Raji (cell line): ENCODE data around the gene CLEC16A.

Experiments used
- POLR2A ChIP-seq: IDR thresholded peaks from 2 replicates; pipeline ENCODE4 v1.6.1; 2011; ENCODE audit warnings: low read depth, low read length, control low read depth; ENCODE audit not compliant: insufficient read depth

CLEC16A gene

DNA sequence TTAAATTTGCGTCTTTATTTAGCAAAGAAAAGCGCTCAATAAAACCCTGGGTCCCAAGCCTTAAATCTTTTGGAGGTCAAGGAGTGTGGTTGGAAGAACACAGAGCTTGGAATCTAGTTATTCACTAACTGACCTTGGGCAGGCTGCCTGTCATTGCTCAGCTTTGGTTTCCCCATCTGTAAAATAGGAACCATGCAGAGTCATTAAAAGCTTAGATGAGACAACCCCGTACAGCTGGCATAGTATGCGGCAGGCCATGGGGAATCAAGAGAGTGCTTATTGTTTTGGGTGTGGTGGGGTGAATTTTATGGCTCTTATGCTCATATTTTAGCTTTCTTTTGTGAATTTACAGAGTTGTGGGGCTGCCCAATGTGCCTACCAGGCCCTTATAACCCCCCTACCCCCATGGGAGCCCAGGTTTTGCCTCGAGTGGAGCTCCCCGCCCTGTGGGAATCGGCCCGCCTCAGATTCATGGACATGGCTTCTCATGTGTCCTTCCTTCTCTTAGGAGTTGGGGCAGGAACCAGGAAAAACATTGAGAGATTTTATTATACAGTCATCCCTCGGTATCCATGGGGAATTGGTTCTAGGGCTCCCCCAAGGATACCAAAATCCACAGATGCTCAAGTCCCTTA is 113.5 kb downstream of the CLEC16A start:
- TF ChIP-seq POLR2A = no peak

DNA sequence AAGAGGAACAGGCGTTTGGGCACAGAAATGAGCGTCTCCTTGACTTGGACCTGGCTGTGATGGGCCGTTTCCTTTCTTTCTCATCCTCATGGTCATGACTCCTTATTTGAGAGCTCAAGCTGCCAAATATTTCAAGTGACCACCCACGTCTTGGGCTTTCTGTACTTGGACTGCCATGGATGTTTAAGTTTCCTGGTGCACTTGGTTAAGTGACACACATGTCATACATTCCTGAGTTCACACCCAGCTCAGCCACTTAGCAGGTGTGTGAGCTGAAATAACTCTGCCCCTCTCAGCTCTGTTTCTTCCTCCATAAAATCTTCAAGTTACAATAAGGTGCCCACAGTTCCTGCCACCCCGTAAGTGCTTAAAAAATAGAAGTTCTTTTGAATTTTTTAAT is 114.5 kb downstream of the CLEC16A start:
- no peak for TF ChIP-seq POLR2A

DNA sequence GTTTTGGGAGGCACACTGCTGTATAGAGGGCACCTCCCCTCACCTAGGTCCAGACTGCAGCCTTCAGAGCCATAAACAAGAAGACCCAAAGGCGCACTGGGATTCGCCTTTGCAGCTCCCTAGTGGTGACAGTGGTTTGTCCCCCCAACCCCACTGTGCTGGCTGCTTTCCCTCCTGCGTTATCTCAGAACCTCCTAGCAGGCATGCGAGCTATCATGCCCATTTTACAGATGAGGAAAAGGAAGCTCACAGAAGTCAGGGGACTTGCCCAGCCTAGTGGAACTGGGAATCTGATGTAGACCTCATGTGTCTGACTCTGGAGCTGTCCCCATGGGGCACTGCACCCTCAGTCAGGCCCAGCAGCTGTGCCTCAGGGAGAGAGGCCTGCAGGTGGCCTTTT is 115.2 kb downstream of the CLEC16A start:
- no peak for TF ChIP-seq POLR2A

DNA sequence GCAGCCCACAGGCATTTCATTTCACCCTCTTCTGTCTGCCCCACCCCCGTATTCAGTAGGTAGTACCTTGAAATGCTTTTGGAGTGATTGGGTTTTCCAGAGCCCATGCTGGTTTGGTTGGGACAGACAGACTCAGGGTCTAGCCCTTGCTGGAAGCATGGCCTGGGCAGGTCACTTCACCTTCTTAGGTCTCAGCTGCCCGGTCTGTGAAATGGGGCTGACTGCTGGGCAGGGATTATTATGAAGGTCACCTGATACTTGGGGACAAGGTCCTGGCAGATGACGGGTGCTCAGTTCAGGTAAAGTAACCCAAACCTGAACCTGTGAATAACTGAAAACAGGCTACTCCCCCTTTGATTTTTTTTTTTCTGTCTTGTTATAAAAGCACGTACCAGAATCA is 116.0 kb downstream of the CLEC16A start:
- TF ChIP-seq POLR2A = no peak

DNA sequence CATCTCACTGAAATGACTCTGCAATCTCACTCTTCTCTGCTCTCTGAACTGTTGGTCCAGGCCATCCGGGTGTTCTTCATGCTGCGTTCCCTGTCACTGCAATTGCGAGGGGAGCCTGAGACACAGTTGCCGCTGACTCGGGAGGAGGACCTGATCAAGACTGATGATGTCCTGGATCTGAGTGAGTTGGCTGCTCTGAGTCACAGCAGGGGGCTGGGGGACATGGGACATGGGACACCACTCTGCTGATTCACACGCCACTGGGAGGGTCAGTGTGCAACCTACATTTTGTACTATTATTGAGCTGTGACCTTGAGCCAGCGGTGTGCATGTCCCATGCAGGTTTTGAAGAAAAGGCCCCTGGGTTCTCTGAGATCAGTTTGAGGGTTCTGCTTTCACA is 116.5 kb downstream of the CLEC16A start:
- no peak for TF ChIP-seq POLR2A

DNA sequence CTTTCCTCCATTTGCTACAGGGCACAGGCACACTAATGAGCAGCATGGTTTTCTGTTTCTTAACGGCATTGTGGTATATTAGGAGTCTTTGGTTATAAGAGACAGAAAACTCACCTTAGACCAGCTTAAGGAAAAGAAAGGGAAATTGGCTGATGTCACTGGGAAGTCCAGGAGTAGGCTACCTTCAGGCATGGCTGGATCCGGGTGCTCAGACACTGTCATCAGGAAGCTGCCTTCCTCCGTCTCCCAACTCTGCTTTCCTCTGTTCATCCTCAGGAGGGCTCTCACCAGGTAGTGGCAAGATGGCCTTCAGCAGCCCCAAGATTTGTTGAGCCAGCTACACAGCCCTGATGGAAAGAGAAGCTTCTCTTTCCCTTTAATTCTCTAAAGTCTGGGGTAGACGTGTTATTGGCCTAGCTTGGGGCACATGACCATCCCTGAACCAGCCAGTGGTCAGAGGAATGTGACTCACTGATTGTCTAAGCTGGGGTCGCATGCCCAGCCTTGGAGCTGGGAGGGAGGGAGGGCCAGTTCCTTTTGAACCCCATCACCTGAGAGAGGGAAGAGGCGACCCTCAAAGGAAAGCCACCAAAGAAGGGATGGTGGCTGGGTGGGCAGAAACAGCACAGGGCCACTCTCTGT is 117.4 kb downstream of the CLEC16A start:
- TF ChIP-seq POLR2A = no peak

DNA sequence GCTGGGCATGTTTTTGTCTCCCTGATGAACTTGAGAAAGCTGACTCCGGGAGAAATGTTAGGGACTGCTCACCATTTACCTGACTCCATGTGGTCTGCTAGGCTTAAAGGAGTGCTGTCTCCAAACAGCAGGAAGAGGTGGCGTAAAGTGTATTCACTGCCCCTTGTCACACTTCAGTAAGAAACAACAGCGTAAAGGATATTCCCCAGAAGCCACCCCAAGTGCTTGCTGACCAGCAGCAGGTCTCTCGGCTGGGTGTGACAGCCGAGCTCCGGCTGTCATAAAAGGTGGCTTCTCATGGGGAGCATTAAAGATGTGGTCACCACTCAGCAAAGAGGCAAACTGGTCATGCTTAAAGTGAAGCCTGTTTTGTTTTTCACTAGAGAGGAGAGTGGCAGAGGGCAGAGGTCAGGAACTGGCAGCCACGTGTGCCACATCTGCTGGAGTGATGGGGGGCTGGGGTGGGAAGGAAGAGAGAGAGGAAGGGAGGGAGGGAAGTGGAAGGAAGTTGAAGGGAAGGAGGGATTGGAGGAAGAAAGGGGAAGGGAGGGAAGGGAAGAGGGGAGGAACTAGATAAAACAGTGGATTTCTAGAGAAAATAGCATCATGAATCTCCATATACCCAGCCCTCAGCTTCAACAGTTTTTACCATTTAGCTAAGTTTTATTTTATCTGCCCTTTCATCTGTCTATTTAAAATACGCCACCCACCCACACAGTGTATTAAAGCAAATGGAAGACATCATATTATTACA is 119.3 kb downstream of the CLEC16A start:
- TF ChIP-seq POLR2A = no peak

DNA sequence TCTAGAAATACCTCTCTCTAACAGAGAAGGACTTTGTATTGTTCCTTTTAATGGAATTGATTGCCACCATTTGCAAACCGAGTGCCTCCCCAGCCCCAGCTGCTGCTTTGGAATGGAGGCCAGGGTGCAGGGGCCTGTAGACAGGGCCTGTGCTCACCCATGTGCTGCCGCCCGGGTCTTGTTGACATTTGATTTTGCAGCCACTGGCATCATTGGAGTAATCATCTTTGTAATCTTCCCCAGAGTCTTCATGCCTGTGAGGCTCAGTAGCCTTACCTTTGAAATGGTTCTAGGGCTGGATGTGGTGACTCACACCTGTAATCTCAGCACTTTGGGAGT is 119.8 kb downstream of the CLEC16A start:
- no peak for TF ChIP-seq POLR2A

DNA sequence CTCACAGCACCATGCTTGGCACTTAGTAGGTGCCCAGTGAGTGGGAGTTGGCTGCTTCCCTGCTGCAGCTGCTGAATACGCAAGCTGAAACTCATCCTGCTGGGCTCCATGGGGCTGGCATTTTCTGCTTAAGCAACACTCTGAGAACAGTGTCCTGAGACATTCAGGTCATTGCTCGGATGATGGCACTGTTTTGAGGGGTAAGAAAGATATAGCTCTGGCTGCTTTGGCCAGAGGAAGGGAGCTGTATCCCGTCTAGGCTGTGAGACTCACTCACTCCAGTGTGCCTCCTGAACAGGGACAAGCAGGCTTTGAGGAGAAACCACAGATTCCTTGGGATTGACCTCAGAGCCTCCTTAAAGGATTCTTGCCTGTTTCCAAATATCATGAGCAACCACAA is 120.5 kb downstream of the CLEC16A start:
- TF ChIP-seq POLR2A = no peak

DNA sequence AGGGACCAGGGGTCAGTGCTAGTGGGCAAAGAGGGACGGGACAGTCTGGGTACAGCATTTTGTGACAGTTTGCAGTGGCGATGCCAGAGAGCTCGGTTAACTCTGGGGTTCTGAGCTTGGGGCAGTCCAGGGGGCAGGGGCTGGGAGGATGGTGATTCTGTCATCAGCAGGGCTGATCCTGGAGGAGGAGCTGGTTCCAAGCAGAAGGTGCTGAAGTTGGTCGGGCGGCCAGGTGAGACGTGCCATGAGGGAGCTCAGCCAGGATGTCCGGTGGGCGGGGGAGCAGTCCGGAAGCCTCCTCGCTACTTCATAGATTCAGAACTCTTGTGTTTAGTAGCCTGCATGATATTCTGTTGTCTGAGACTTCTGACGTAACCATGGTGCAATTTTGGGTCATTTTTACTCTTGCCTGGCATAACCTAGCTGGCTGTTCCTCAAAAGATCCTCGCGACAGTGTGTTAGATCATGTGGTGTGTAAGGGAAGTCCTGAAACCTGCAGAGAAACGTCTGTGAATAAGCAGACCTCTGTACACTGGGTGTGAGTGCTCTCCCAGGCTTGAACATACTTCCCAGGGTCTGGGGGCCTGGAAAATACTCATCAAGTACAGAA is 122.0 kb downstream of the CLEC16A start:
- TF ChIP-seq POLR2A = no peak

DNA sequence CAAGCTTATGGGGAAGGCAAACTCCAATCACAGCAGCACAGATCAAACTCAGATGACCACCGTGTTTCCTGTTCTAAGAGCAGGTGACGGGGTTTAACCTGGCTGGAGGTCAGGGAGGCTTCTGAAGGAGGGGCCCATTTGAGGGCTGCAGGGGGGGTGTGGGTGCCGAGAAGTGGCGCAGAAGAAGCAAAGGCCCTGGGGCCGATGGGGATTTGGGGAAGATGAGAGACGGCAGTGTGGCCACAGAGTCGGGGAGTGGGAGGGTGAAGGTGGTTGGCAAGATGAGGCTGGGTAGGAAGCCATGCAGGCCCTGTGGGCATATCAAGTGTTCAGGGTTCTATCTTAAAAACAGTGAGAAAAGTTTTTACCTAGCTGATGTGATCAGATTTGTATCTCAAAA is 122.9 kb downstream of the CLEC16A start:
- TF ChIP-seq POLR2A = no peak

DNA sequence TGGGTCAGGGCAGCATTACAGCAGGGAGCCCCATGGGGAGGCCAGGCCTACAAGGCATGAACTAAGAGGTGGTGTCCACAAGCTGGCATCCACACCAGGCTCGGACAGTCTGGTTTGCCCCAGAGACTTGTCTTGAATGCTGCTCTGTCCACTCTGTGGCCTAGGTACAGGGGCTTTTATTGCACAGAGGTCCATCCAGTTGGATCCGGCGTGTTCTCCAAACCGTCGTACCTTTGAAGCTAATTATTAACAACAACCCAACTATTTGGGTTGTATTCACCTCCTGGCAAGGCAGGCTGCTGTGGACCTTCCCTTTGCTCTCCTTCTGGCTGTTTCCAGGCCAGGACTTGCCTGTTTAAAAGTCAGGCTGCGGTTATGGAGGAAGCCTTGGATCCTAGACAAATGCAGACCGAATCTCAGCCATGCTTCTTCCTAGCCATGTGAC is 123.4 kb downstream of the CLEC16A start:
- no peak for TF ChIP-seq POLR2A

DNA sequence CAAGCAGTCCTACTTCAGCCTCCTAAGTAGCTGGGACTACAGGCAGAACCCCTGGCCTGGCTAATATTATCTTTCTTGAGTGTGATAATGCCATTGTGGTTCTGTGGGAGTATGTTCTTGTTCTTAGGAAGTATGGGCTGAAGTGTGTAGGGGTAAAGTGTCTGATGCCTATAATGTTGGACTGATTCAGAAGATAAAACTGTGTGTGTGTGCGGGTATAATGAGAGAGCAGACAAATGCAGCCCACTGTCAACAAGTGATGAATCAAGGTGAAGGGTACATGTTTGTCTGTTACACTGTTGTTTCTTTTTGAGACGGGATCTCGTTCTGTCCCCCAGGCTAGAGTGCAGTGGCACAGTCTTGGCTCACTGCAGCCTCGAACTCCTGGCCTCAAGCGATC is 127.5 kb downstream of the CLEC16A start:
- TF ChIP-seq POLR2A = no peak

DNA sequence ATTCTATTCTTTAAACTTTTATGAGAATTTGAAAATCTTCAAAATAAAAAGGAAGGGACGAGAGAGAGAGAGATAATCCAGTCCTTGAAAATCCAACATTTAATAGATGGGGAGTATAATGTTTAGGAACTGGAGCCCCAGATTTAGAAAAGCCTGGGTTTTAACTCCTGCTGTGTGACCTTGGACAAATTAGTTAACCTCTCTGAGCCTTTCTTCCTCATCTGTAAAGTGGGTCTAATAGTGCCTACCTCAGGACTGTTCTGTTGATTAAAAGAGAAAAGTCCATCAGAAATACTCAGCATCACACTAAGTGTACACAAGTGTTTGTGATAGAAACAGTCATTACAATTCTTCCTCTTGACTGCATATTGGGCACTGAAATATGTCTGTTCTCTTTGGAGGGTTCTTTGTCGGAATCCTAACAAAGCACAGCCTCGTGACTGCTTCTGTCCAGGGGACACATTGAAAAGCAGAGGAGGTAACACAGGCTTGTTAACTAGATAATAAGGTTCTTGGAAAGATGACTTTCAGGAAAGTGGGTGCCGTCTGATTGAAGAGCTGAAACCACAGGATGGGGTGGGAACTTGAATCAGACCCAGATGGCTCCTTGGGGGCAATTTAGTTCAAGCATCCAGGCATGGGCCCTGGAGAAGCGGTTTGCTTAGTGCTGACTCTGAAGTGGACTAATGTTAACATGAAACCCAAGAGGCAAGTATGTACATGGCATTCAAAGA is 128.2 kb downstream of the CLEC16A start:
- TF ChIP-seq POLR2A = no peak

DNA sequence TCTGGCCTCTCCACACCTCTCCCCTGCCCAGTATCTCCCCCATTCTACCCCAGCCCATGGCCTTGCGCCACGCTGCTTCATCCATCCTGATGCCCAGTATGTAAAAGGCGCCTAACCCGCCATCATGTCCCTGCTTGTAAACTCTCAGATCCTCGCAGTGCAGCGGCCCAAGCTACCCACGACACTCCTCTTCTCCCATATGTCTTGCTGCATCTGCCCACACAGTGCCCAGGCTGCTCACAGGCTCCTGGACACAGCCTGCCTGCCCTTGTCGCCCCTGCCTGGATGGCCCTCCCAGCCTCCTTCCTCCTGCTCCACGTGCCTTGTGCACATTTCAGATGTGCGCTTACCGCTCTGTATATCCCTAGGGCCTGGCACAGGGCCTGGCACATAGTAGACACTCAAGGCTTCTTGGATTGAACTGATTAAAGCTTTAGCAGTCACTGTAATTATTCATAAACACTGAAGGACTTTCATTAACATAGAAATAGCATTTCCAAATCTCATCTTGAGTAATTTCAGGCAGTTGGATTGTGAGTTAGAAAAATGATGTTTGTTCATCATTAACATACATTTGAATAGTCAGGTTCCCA is 129.1 kb downstream of the CLEC16A start:
- TF ChIP-seq POLR2A = no peak
